GM15510 (cell line): ENCODE measurements around the gene NSDHL.

Experiments used
- POLR2A ChIP-seq: IDR thresholded peaks from 3 replicates; pipeline ENCODE4 v1.6.1; 2011; ENCODE audit warnings: borderline replicate concordance; ENCODE audit not compliant: insufficient read length; ENCODE audit errors: extremely low read depth

Gene NSDHL

DNA sequence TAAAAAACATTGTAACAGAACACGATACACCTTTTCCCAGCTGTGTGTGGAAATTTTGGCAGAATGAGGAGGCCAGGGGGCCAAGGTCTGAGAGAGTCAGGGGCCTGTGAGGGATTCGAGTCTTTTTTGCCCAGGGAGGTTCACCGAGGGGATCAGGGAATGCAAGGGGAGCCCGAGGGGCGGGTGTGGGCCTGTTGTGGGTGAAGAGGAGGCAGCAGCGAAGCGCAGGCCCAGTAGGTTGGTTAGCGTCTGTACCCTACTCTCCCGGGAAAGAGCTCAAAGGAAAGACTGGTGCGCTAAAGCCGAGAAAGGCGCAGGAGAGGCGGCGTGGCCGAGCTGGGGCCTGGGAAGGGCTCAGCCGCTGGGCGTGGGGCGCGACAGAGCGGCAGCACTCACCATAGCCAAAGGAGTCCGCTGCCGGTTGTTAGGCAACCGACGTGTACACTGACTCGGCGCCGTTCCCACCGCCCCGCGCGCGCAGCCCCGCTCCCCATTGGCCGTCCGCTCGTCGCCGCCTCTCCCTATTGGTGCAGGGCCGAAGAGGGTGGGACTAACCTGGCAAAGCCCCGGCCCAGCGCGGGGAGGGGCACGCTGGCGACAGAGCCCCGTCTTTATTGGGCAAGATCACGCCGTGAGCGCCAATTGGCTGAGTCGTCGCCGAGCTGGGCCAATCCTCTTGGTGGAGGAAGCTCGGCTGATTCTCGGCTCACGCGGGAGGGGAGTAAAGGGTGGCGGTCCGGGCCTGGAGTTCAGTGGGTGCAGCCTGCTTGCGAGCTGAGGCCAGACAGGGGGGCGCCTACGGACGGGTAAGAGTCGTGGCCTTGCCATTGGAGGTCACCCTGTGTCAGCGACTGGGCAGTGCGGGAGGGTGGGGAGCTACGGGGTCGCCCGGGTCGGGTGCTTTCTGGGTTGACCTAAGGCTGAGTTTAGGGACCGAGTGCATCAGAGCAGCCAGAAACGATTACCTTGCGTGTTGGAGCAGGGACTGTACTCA, at the start of gene NSDHL, which contains the start of gene CETN2:
NSDHL (plus strand) TSS at position 752 of the 994 bp plus-strand sequence. CDS start 15,262 bp downstream, outside the sequence.
CETN2 (minus strand) TSS at position 446 of the 994 bp plus-strand sequence; CDS start at position 399, 47 bp downstream.
- TF ChIP-seq POLR2A, result peak; percentile 64

DNA sequence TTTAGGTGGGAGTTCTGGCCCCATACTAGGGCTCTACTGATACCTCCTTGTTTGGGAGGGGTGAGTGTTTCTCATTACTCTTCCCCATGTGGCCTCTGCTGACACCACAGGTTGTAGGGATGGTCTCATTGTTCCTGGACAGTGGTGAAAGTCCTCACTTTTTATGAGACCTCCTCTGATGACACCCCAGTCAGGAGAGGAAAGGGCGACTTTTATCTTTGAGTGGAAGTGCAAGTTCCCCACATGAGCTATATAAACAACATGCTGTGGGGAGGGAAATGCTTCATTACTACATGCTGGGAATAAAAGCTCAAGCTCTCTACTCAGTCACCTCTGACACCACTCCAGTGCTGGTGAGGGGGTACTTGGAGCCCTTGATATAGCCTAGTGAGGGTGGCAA, 31.9 kb upstream of the NSDHL start:
- no peak for TF ChIP-seq POLR2A

DNA sequence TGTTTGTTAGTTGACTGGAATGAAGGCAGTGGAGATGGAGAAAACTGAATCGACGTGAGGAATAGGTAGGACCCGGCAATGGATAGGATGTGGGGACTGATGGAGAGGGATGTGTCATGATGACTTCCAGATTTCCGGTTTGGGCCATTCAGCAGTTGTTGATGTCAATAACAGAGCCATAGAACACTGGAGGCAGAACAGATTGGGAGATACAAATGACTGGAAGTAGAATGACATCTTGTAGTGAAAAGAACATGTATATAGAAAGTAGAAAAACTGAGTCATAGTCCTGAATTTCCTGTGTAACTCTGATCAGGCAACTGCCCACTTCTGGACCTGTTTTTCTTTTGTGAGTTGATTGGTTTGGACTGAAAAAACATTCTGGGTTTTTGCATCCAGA, 24.8 kb upstream of the NSDHL start:
- no peak for TF ChIP-seq POLR2A

DNA sequence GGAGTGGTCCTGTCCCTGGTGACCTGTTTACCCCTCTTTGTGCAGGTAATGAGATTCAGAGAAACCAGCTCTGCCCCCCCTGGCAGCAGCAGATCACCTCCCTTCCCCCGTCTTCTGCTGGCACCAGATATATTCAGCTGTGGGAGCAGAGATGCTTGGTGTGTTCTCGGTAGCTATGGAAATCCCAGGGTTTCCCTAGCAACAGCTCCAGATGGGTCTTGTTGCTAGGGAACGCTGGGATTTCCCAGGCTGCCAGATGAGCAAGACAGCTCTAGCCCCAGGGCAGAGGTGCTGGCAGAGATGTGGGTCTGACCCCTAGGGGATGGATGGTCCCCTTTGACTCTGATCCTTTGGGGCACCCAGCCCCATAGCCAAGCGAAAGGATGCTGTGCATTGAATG, 20.5 kb upstream of the NSDHL start:
- no peak for TF ChIP-seq POLR2A

DNA sequence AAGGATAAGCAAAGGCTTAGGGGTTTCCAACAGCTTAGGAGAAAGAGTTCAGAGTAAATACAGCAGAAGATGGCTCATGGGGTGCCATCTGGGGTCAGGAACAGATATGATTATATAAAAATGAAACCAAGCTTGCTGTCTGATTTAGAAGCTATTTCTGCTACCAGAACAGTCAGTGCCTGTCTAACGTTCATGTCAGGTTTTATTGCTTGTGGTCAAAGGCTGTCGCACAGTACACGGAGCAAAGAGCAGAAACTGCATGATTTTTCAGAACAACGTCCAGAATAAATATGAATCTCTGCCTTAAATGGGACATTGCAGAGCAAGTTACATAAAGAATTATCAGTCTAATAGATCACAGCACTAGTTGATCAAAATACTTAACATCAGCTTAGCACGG, 17.7 kb upstream of the NSDHL start:
- no peak for TF ChIP-seq POLR2A

DNA sequence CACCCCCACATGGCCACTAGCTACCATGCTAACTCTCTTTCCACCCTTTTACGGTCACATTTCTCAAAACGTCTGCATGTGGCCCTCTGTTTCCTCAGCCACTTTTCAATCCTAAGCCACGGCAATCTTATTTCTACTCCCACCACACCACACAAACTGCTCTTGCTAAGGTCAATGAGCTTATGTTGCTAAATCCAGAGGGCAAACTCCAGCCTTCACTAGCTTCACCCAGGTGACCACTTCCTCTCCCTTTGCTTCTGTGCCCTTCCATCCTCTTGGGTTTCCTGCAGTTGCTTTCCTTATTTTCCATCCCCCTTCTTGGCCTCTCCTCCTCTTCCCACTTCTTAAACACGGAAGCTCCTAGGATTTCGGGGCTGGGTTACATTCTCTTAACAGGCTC, 16.8 kb upstream of the NSDHL start:
- TF ChIP-seq POLR2A, result no peak

DNA sequence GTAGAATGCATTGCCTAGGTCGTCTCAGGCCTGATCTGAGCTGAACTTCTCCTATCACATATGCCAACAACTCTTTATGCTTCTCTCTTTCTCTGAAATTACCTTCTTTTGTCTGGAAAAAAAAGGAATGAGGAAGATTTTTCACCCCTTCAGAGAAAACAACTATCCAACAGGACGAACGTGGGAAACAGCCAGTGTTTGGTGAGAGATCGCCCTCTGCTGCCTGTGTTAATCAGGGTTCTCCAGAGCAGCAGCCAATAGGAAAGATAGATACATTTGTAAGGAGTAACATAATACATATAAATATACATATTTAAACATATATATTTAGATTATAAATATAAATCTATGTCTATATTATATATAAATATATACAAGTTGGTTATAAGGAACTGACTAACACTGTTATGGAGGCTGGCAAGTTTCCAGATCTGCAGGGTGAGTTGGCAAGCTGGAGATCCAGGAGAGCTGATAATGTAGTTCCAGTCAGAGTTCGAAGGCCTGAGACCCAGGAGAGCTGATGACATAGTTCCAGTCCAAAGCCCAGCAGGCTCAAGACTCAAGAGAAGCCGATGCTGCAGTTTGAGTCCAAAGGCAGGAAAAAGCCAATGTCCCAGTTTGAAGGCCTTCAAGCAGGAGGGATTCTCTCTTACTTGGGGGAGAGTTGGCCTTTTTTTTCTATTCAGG, 13.6 kb upstream of the NSDHL start:
- TF ChIP-seq POLR2A, result no peak

DNA sequence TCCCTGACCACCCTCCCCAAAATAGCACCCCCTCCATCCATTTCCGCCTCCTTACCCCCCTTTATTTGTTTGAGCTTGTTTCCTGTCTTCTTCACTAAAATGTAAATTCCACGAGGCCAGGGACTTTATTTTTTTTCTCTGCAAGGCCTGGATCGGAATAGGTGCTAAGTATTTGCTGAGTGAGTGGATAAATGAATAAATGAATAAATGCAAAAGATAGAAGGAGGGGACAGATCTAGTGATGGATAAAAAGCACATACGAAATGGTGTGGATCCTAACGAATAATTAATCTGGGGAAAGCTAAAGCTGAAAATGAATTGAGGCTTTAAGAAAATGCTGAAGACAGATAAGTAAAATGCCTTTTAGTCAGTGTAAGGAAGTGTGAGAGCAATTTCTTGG, 12.5 kb upstream of the NSDHL start:
- no peak for TF ChIP-seq POLR2A

DNA sequence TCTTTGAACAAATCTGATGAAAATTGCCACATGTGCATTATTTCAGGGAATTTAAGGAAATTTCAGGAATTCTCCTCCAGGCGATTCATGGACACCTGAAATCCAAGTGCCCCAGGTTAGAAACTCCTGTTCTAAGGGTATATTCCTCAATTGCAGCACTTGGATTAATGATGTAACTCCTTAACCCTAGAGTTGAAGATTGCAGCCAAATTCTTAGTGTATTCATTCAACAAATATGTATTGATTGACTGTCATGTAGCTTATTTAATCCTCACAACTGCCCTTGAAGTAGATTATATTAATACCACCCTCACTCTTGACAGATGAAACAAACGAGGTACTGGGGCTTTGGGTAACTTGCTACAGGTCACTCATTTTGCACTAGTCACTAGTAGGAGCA, 11.6 kb upstream of the NSDHL start:
- no peak for TF ChIP-seq POLR2A

DNA sequence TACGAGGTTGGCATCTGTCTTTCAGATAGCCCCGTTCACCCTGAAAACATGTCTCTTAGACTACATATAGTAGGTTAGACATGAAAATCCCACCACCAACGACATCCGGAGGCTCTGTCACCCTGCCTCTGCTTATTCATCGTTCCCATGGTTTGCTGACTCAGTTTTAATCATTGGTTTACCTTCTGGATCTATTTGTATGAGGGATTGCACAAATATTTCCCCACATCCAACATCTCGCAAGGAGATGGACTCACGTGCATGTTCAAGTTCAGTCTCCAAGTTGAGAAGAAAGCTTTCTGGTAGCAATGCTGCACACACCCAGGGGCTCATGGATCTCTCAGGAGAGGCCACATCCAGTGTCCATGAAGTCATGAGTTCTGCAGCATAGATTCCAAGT, 11.1 kb upstream of the NSDHL start:
- no peak for TF ChIP-seq POLR2A

DNA sequence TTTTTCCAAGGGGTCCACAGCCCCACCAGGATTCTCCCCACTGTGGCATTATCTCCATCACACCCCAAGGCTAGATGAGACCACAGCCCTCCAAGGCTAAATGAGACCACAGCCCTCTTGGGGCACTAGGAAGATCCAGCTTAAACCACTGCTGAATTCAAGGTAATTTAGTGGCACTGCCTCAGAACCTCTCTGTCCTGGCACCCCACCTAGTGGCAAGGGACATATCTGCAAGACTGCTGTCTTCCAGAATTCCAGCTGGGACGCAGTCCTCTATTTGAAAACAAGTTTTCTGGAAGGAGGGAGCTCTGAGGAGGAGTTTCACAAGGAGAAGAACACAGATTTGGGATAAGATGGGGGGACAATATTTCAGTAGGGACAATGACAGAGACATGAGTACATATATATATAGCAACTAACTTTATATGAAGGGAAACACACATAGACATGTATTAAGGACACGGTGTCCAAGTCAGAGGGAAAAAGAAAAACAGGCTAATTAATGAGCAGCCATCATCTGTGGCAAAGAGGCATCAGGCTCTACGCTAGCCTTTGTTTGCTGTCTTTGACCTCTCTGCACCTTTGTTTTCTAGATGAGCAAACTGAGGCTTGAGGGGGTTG, 9.6 kb upstream of the NSDHL start:
- no peak for TF ChIP-seq POLR2A

DNA sequence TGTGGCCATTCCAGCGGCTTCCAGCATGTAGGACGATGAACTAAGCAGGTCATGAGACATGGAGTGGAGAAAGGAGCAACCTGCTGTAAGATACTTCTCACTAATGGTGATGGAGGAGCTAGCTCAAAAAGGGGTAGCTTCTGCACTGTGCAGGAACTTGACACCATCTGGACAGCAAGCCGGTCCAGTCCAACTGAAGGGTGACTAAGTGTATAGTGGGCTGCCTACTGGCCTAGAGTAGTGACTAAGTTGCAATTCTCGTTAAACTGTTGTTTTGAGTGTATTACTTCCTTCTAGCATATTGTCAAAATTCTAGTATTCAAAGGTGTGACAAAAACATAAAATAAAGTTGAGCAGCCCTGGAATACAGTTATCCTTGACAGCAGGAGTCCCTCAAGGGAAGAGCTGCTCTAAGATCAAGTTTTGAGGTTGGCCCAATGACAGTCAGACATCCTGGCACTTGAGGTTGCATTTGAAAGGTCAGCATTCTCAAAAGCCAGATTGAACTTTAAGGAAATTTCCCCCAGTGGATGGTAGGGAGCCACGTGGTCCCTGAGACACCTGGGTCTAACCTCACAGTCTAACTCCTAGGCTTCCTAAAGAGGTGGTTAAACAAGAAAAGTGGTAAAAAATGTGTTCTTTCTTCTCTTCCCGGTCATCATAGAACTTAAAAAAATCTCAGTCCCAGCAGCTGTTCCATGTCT, 8.3 kb upstream of the NSDHL start:
- TF ChIP-seq POLR2A, result no peak

DNA sequence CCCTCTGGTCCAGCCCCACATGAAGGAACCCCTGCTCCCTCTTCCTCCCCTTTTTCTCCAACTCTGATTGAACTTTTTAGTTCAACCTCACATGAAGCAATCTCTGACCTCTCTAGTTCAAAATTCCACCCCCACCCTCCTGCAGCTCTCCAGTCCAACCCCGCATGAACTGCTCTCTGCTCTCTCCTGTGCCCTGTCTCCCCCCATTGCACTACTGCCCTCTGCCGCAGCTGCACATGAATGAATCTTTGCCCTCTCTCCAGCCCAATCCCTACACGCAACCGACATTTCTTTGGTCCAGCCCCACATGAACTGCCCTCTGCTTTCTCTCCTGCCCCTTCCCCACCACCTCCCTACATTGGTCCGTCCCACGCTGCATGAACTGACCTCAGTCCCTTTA, 7.2 kb upstream of the NSDHL start:
- TF ChIP-seq POLR2A, result no peak

DNA sequence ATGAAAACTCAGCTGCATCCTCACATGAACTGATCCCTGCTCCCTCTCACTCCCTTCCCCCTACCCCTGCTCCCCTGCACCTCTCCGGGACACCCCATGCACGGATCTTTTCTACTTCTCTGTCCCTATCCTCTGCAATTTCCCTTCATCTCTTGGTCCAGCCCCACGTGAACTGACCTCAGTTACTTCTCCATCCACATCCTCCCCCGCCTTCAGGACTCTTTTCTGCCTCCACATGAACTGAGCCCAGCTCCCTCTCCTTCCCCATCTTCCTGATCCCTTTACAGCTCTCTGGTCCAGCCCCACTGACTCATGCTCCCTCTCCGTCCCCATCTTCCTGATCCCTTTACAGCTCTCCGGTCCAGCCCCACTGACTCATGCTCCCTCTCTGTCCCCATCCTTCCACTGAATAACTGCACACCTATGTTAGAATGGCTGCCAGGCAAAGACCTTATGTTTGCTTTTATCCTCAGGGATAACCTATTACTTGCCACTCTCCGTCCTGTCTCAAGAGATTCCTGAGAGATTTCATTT, 6.0 kb upstream of the NSDHL start:
- TF ChIP-seq POLR2A, result no peak

DNA sequence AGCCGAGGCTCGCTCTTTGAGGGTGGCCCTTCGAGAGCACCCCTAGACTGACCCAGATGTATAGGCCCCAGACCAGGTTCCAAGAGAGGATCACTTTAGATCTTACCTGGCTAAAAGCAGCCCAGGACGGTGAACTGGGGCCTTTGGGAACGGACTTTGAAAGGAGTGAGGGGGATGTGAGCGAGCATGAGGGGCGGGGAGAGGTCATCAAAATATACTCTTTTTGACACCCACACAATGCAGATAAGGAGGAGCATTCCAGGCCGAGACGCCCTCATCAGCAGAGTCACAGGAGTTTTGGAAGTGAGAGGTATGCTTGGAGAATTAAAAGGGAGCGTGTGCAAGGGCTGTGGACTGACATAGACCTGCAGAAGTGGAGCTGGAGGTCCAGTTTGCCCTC, 528 bp downstream of the NSDHL start:
- TF ChIP-seq POLR2A, result no peak

DNA sequence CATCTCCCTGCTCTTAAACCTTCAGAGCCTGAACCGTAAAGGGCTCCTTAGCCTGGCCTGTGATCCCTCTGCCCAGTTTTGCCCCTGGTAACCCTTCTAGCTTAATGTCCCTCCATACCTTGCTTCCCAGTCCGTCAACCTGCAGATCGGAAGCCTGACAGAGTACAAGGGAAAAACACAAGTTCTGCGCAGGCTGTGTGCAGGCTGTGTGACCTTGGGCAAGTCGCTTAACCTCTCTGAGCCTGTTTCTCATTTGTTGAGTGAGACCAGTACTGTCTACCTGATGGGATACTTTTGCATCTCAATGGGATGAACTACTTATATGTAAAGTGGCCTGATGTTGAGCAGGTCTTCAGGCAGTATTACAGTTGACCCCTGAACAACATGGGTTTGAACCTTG, 1.7 kb downstream of the NSDHL start:
- TF ChIP-seq POLR2A, result no peak
